NCI-H526 (cell line): Measurements from ENCODE around the gene BCL6B.
A peak's percentile ranks its signal among the peaks of the same experiment; 100 is the strongest.
"Not testable (repeated sequence)": the region's sequence is repeated elsewhere in the genome, so short reads cannot be mapped to it uniquely, and the experiment has no call there.

Experiments used
- DNase-seq, 2 experiments: peaks; one replicate each; lab custom pipeline; 2025; lab: John Stamatoyannopoulos, UW

BCL6B gene

DNA sequence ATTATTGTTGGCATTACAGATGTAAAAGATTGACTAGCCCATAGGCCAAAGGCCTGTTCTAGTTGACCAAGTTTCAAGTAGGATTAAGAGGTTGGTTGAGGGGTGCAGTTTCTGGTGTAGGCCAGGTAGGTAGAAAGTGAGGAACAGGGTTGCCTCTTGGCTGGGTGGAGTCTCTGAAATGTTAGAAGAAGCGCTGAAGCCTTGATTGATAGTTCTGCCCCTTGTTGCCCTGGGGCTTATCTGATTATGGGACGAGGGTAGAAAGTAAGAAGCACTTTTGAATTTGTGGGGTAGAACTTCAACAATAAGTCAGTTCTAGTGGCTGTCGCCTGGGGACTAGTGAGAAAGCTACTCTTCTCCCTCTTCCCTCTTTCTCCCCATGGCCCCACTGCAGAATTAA, 6.2 kb downstream of the BCL6B start:
- DNase-seq, result no peak

DNA sequence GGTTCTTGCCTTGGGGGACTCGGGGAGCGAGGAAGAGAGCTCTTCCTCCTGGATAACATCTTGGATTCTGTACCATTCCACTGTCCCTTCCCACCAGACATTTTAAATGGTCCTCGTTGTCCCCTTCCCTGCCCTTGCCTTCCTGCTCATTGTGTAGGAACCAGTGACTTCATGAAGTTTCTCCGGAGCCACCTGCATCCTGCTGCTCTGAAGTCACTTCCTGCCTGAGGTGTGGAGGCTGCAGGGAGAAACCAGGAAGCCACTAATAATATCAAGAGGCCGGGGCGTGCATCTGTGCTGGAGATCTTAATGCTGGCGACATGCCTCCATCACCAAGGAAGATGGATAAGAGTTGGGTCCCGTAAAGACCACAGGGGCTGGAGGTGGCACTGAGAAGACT, 6.8 kb downstream of the BCL6B start:
- no peak for DNase-seq

DNA sequence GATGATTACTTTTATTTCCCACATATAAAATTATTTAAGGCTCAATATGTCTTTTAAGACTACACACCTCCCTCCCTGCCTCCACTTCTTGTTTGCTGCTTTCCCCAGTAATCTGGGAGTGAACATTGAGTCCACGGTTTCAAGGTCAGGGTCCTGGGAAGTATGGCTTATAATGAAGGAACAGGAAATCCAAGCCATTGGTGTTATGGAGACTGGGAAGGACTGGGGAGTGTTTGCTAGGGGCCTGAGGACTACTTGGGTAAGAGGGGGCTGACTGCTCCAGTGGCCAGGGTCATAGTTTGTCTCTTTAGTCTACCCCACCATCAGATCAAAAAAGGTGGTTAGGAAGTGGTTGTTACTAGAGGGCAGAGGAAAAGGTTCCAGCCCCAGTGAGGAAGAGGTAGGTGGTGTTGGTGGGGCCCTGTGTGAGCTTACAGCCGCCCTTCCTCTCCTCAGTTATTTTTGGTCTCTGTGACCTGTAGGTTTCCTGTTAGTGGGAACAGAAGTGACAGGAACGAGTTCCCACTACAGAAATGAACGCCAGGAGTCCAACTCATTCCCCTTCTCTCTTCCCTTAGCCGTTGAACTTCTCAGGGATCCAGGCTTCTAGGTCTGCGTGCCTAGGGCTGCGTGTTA, 12.2 kb downstream of the BCL6B start:
- no peak for DNase-seq

GRCh38 chr17:7035591-7036368, 12.9 kb downstream of the BCL6B start, which contains the start of gene SLC16A13:
SLC16A13 (plus strand) TSS chr17:7036015; CDS start chr17:7036383, 368 bp downstream.
- peak; percentile 88 to 95 for DNase-seq

- DNase-seq, result no peak
Observed at GRCh38 chr17:7038025-7038862, 15.4 kb downstream of the BCL6B start.

GRCh38 chr17:7039832-7040231, 17.0 kb downstream of the BCL6B start:
- no peak for DNase-seq

- DNase-seq, result peak in 1 of 2 experiments; percentile 7
Observed at GRCh38 chr17:7041607-7042500, 19.0 kb downstream of the BCL6B start.

DNA sequence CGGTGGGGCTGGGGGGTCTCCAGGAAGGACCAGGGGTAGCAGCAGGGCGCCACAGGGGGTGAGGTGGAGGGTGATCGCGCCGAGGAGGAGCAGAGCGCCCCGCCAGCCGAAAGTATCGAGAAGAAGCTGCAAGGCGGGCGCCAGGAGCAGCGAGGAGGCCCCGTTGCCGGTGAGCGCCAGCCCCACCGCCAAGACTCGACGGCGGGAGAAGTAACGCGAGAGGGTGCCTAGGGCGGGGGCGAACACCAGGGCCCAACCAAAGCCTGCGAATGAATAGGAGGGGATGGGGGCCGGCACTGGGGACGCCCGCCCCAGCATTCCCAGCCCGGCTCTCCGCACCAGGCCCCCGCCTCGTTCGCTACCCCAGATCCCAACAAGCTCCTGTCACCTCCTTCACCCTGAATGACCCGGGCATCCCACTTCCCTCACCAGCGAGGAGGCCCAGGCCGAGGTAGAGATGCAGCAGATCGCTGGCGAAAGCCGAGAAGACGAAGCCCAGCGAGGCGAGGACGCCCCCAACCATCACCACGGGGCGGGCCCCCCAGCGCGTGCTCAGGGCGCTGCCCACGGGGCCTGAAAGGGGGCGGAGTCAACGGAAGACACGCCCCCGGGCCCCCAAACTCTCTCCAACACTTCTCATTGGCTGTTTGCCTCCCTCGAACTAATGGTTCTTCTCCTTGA, 19.8 kb downstream of the BCL6B start:
- no peak for DNase-seq

DNA sequence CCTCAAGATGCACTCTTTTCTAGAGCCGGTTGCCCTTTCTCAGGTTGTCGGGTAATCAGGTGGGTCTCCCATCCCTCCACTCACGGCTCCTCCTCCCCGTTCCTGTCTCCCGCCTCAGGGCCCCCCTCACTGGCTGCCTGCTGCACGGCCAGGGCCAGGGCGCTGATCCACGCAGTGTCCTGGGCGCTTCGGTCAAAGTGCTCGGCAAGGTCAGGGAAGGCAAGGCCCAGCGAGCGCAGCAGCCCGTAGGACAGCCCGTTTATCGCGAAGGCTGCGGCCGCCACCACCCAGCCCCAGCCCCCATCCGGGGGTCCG, 20.3 kb downstream of the BCL6B start:
- DNase-seq, result peak in 1 of 2 experiments; percentile 22

DNA sequence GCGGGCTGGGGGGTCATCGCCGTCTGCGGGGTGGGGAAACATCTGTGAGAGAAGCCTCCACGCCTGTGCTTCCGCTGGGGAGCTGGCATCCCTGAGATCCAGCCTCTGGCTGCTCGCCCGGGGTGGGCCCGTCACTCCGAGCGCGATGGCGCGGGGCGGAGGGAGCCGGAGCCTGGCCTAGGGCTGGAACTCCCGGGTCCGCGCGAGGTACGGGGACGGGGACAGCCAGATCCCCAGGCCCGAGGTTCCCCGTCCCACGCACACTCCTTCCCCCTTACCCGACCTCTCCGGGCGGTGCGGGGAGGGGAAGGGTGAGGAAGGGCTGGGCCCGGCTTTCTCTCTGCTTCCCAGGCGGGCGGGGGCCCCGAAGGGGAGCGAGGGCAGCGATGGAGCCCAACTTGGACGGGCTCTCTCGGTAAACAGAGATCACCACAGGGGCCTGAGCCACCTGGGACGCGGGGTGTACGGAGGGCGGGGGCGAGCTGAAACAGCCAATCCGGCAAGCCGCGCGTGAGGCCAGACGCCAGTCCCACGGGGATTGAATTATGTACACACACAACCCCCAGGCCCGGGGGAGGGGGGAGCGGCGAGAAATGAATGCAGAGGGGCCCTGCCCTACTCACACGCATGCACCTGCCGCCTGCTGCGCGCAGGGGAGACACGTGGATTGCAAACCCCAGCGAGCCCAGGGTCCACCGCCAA, 20.8 kb downstream of the BCL6B start, which contains the start of gene SLC16A11:
Gene SLC16A11, minus strand, starts transcription at position 596 of the 702 bp plus-strand sequence. Its CDS starts 579 bp downstream, at position 17.
- peak; percentile 72 to 94 for DNase-seq

GRCh38 chr17:7045492-7046126, 22.8 kb downstream of the BCL6B start:
- DNase-seq, result peak; percentile 54 to 69

DNA sequence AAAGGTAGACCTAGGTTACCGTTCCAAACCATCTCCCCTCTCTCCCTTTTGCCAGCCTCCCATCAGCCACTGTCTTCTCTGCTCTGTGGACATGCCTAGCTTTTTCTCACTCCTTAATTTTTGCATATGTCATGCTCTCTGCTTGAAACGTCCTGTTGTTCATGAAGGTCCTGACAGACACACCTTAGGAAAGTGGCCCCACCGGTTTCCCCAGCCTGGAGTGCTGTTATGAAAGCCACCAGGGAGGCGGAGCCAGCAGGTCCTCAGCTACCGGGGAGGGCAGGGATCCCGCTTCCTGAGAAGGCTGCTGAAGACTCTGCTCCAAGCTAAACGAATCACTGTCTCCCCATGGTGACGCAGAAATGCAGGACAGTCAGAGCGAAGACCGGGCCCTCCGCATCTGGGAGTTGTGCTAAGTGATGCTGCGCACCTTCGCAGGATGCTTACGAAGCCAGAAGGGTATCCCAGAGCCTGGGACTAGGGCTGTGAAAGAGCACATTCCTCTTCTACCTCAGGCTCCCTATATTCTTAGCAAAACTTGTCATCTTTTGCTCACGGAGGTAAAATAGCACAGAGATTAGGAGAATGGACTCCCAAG, 23.4 kb downstream of the BCL6B start:
- peak; percentile 86 to 90 for DNase-seq

DNA sequence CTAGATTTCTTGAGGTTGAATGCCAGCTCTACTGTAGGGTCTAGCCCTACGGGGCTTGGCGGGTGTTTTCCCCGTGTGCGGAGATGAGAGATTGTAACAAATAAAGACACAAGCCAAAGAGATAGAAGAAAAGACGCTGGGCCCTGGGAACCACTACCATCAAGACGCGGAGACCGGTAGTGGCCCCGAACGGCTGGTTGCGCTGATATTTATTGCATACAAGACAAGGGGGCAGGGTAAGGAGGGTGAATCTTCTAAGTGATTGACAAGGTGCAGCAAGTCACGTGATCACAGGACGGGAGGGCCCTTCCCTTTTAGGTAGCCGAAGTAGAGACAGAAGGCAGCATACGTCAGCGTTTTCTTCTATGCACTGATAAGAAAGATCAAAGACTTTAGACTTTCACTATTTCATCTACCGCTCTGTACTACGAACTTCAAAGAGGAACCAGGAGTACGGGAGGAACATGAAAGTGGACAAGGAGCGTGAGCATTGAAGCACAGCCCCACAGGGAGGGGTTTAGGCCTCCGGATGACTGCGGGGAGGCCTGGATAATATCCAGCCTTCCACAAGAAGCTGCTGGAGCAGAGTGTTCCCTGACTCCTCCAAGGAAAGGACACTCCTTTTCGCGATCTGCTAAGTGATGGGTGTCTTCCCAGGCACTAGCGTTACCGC, 24.0 kb downstream of the BCL6B start:
- peak in 1 of 2 experiments; percentile 31 for DNase-seq

GRCh38 chr17:7047566-7047965, 24.7 kb downstream of the BCL6B start:
- no peak for DNase-seq

DNA sequence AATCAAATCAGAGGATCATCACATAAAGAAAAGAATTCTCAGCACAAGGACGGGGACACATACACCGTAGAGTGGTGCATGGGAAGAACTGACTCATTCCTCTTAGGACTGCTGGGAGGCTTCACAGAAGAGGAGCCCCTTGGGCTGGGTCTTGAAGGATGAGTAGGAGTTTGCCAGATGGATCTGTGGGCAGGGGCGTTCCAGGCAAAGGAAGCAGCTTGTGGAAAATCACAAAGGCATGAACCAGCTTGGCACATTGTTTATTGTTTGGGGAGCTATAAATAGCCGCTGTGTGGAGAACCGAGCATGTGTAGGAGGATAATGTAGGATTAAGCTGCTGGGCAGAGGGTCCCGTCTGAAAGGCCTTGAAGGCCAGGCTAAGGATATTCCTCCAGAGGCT, 26.1 kb downstream of the BCL6B start:
- DNase-seq, result no peak

GRCh38 chr17:7050583-7050982, 27.7 kb downstream of the BCL6B start:
- DNase-seq, result not testable (repeated sequence)

- no peak for DNase-seq
Observed at GRCh38 chr17:7056386-7056785, 33.5 kb downstream of the BCL6B start.

DNA sequence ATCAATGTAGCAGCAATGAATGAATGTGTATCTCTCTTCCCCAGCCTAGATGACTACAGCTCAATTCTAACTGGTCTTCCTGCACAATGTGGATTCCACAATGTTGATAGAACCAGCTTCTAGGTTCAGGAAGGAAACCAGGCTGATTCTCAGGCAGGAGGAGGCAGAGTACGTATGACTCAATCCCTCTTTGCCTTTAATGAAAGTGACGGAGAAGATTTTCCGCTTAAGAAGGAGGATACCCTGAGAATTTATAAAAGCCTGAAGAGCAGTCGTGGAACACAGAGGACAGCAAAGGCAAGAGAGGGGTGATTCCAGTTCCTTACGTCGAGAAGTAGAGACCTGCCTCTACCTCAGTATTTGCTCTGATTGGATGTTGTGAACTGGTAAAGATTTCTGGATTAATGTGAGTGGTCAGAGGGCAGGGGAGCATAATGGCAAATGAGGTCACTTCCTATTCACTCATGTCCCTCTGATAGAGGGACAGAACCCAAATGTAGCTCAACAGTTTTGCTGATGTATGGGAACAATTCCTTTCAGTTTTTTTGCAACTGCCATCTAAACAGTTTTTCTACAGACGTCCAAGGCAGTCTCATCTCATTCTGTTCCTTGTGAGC, 36.1 kb downstream of the BCL6B start:
- no peak for DNase-seq
